Measurements from ENCODE around the gene CWF19L2. TPM values are rescaled to one million over a fixed set of nuclear protein-coding genes. Genes with fewer than 3 reads are reported as not detected.

CWF19L2 gene
- total RNA-seq, 1 donor from 2014 or later, result 14.8 TPM

GRCh38 chr11:107331728-107332127, 125.9 kb downstream of the CWF19L2 start:
- no peak for TF ChIP-seq CTCF (conservative IDR thresholded peaks at IDR 0.05)
- Mint-ChIP-seq H3K27ac (ENCODE audit: unreplicated experiment) (no peak overlapping the region), H3K4me1 (peaks cover 5% of the 10 kb centered on the region), H3K36me3 (ENCODE audit: low read depth) (peaks cover 5% of the 10 kb centered on the region), H3K9me3 (no peaks in the 10 kb centered on the region), H3K27me3 (ENCODE audit: low read depth) (no peaks in the 10 kb centered on the region), H3K4me3 (no peak overlapping the region)
- no peak for DNase-seq (ENCODE audit: low read depth, low spot score)

GRCh38 chr11:107329164-107329563, 128.5 kb downstream of the CWF19L2 start:
- Mint-ChIP-seq H3K36me3 (ENCODE audit: low read depth) (peaks cover 2% of the 10 kb centered on the region), H3K4me1 (no peaks in the 10 kb centered on the region), H3K27ac (ENCODE audit: unreplicated experiment) (no peak overlapping the region), H3K4me3 (no peak overlapping the region), H3K27me3 (ENCODE audit: low read depth) (no peaks in the 10 kb centered on the region), H3K9me3 (no peaks in the 10 kb centered on the region)
- DNase-seq (ENCODE audit: low read depth, low spot score), result no peak
- no peak for TF ChIP-seq CTCF (conservative IDR thresholded peaks at IDR 0.05)

- H3K4me3 Mint-ChIP-seq, result no peak overlapping the region
- no peak for TF ChIP-seq CTCF (conservative IDR thresholded peaks at IDR 0.05)
- no peaks in the 10 kb centered on the region for H3K4me1 Mint-ChIP-seq
- peaks cover 6% of the 10 kb centered on the region for H3K9me3 Mint-ChIP-seq
- no peak for DNase-seq (ENCODE audit: low read depth, low spot score)
- H3K36me3 Mint-ChIP-seq (ENCODE audit: low read depth), result peaks cover 46% of the 10 kb centered on the region
- H3K27me3 Mint-ChIP-seq (ENCODE audit: low read depth), result no peaks in the 10 kb centered on the region
- no peak overlapping the region for H3K27ac Mint-ChIP-seq (ENCODE audit: unreplicated experiment)
Observed at GRCh38 chr11:107316426-107316825, 141.2 kb downstream of the CWF19L2 start.

GRCh38 chr11:107307991-107308390, 149.6 kb downstream of the CWF19L2 start:
- H3K36me3 Mint-ChIP-seq (ENCODE audit: low read depth), result peaks cover 14% of the 10 kb centered on the region
- H3K4me3 Mint-ChIP-seq, result no peak overlapping the region
- no peak for DNase-seq (ENCODE audit: low read depth, low spot score)
- H3K9me3 Mint-ChIP-seq, result no peaks in the 10 kb centered on the region
- H3K27ac Mint-ChIP-seq (ENCODE audit: unreplicated experiment), result no peak overlapping the region
- no peak for TF ChIP-seq CTCF (conservative IDR thresholded peaks at IDR 0.05)
- H3K27me3 Mint-ChIP-seq (ENCODE audit: low read depth), result no peaks in the 10 kb centered on the region
- H3K4me1 Mint-ChIP-seq, result no peaks in the 10 kb centered on the region

GRCh38 chr11:107301878-107302277, 155.7 kb downstream of the CWF19L2 start:
- peaks cover 22% of the 10 kb centered on the region for H3K36me3 Mint-ChIP-seq (ENCODE audit: low read depth)
- H3K4me3 Mint-ChIP-seq, result no peak overlapping the region
- H3K27me3 Mint-ChIP-seq (ENCODE audit: low read depth), result no peaks in the 10 kb centered on the region
- DNase-seq (ENCODE audit: low read depth, low spot score), result no peak
- H3K4me1 Mint-ChIP-seq, result peaks cover 4% of the 10 kb centered on the region
- no peak for TF ChIP-seq CTCF (conservative IDR thresholded peaks at IDR 0.05)
- peaks cover 5% of the 10 kb centered on the region for H3K9me3 Mint-ChIP-seq
- no peak overlapping the region for H3K27ac Mint-ChIP-seq (ENCODE audit: unreplicated experiment)
